ENCODE results near the gene FAM168A.

The FAM168A gene

DNA sequence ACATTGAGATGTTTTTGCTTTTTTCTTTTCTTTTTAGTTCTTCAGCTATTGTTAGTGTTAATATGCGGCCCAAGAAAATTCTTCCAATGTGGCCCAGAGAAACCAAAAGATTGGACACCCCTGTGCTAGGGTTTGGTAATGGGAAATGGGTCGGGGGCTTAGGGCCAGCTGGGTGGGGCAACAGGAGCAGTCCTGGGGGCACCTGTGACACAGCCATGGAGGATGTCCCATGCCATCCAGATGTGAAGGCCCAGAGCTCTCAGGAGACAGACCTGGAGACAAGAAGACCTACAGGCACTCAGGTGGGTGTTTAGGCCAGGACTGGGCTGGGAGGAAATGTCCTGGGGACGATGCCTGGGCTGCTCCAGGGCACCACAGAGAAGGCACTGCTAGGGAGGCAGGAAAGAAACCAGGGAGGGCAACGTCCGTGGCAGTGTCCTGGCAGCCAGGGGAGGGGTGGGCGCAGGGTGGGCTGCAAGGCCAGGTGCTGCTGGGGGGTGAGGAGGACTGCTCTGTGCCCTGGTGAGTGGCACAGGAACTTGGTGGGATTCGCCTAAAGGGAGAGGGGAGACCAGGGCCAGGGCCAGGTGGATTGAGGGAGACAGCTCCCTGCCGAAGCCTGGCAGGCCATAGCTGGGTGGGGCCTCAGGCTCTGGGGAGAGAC lies 200.3 kb downstream of the FAM168A start:
- DNase-seq = no peak

DNA sequence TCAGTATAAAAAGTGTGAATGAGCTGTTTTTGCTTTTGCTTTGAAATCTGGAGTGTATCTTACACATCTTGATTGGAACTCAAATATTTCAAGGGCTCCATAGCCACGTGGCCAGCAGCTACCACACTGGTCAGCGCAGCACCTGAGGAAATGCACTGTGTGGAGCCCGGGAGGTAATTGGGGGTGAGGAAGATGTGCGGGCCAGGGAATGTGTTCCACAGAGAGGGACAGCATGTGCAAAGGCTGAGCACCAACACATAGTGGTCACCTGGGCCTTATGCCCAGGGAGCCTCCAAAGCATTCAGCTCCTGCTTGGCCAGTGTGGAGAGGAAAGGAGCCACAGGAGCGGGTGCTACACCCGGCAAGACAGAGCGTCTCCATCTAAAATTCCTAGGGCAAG lies 200.9 kb downstream of the FAM168A start:
- no peak for DNase-seq

DNA sequence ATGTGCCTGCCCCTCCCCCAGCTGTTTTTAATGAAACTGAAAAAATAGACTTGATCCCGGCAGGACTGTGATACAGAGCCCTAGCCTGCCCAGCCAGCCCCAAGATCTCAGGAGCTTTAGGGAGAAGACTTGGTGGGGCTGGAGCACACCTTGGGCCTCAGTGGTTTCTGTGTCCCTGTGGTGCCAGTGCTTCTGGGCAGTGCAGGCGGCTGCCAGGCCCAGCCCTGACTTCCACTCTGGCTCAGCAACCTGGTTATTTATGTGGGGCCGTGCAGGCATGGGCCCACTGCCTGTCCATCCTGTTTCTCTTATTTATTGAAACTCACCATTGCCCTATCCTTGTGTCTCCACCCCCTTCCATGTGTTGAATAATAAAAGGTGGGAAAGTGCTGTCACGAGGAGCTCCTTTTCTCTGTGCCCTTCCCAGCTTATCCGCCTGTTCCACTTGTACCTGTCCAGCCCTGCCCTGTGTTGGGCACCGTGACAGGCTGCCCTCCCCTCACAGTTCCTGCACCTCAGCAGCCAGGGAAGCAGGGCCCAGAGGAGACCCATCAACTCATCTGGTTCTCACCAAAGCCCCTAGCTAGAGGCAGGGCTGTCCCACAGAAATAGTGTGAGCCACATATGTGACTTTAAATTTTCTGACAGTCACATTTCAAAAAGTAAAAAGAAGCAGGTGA lies 201.5 kb downstream of the FAM168A start:
- DNase-seq = no peak

DNA sequence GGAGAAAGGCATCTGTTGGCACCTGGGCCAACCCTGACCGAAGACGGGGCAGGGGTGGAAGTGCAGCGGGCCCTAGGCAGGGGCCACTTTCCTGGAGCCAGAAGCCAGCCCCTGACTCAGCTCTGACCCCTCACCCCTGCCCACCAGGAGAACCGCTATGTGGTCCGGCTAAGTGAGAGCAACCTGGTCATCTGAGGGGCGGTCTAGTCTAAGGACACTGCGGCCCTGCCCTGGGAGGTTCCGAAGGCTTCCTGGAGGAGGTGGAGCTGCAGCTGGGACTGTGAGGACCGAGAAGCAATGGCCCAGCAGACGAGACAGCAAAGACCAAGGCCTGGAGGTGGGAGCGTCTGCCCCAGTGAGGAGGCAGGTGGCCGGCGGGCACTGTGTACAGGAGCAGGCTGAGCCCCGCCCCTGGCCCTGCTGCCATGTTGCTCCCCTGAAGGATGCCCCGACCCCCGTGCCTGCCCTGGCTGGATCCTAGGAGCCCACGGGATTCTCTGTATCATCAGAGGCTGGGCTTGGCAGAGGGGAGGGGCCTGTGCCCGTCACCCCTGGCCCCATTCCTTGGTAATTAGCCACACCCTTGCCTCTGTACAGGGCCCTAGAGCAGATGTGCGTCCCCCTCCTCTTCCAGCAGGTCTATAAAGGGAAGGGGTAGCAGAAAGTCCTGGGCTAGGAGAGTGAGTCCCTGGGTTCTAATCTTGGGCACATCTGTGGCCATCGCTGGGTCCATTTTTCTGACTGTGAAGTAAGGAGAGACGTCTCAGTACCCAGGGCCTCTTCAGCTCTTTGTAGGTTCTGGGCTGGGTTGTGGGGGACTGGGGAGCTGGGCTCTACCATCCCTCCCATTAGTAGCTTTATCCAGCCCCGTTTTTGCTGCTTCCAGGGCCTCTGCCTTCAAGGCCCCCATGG lies 202.4 kb downstream of the FAM168A start:
- no peak for DNase-seq

DNA sequence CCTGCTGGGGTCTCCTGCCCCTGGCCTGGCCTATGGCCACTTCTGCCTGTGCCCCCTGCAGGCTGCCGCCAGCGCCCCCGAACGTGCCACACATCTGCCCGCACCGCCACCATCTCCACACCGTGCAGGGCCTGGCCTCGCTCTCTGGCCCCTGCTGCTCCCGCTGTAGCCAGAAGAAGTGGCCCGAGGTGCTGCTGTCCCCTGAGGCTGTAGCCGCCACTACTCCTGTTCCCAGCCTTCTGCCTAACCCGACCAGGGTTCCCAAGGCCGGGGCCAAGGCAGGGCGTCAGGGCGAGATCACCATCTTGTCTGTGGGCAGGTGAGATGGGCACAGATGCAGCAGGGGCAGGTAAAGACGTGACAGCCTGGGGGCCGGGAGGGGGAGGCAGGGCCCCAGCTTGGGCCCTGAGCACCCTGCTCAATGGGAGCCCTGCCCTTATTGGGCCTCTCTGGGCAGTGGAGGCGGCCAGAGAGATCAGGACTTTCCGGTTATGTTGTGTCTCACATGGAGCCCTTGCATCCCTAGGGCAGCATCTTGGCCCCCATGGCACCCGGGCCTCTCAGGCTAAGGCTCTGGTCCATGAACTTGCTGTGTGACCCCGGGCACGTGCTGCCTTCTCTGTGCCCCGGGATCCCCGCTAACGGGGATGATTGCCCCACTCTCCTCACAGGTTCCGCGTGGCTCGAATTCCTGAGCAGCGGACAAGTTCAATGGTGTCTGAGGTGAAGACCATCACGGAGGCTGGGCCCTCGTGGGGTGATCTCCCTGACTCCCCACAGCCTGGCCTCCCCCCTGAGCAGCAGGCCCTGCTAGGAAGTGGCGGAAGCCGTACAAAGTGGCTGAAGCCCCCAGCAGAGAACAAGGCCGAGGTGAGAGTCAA lies 203.3 kb downstream of the FAM168A start:
- no peak for DNase-seq

DNA sequence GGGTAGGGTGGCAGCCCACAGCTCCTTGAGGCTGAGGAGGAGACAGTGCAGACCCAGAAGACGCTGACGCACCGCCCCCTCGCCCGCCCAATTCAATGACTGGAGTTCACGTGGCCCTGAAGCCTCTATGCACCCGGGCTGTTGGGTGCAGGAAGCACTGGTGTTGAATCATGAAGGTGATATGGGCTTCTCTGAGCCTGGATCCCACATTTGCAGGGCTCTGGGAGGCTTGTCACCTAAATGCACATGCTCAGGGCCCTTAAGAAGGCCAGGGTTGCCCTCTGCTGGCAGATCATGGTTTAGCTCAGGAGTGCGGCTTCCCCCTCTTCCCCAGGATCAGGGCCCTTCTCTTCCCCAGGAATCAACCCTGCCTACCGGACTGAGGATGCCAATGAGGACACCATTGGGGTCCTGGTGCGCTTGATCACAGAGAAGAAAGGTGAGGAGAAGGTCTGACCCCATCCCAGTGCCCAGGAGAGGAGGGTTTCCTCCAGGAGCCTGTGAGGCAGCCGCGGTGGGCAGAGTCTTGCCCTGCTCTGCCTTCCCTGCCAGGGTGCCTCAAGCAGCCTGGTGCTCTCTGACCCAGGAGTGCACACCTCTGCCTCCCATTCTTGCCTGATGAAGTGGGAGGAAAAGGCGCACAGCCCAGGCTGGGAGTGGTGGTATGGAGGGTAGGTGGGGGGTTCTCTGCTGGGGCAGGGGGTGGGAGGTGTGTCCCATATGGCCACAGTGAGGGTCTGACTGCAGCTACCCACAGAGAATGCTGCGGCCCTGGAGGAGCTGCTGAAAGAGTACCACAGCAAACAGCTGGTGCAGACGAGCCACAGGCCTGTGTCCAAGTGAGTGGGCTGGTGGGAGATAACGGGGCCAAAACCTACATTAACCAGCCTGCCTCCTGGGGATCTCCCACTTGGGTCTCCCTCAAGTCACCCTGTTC lies 204.2 kb downstream of the FAM168A start:
- peak; percentile 45 for DNase-seq

DNA sequence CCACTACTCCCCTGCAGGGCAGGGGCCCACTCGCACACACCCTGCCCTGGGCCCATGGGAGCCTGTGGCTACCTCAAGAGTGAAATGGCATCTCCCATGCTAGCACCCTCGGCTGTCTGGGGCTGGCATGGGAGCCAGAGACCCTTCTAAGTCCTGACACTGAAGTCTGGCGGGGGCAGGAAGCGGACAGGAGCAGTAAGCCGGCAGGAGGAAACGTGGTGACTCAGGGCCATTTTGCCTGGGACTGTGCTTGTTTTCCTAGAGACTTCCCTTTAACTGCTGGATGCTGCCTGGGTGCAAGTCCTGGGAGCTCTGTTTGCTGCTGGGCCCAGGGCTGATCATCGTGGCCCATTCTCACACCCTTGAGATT lies 204.9 kb downstream of the FAM168A start:
- DNase-seq = no peak

DNA sequence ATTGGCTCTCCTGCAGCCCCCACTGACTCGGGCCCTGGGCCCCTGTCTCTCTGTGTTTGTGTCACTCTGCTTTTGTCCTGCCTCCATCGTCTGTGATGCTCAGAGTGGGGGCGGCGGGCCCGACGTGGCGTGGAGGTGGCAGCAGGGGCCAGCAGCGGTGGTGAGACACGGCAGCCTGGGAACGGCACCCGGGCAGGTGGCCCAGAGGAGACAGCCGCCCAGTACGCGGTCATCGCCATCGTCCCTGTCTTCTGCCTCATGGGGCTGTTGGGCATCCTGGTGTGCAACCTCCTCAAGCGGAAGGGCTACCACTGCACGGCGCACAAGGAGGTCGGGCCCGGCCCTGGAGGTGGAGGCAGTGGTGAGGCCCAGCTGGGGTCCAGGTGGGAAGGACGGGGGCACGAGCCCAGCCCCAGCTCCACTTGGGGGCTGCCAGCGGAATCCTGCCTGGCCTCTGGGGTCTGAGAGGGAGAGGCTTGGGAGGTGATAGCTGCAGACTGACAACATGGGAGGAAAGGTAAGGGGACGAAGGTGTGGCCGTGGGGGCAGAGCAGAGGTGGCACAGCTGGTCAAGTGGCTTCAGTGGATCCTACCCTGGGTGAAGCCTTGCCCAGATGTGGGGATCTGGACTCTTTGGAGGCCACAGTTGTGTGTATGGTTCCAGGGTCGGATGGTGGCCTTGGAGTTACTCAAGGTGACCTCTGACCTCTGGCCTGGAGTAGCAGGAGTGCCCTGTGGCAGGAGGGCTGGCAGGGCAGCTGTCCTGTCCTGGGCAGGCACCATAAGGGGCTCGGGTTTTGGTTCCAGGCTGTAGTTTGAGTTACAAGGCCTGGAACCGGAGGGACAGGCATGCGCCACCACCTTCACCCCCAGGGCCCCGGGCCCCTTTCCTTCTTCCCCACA lies 205.6 kb downstream of the FAM168A start:
- no peak for DNase-seq

DNA sequence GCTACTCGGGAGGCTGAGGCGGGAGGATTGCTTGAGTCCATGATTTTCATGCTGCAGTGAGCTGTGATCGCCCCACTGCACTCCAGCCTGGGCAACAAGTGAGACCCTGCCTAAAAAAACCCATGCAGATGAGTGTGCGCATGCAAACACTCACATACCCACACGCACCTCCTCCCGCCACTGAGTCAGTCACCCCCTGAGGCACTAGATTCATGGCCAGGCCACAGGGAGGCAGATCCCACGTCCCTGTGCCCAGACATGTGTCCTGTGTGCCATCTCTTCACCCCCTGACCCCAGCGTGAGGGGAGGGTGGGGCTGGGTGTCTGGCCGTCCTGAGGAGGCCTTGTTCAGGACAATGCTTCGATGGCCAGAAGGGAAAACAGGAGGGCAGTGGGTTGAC lies 206.2 kb downstream of the FAM168A start:
- no peak for DNase-seq

DNA sequence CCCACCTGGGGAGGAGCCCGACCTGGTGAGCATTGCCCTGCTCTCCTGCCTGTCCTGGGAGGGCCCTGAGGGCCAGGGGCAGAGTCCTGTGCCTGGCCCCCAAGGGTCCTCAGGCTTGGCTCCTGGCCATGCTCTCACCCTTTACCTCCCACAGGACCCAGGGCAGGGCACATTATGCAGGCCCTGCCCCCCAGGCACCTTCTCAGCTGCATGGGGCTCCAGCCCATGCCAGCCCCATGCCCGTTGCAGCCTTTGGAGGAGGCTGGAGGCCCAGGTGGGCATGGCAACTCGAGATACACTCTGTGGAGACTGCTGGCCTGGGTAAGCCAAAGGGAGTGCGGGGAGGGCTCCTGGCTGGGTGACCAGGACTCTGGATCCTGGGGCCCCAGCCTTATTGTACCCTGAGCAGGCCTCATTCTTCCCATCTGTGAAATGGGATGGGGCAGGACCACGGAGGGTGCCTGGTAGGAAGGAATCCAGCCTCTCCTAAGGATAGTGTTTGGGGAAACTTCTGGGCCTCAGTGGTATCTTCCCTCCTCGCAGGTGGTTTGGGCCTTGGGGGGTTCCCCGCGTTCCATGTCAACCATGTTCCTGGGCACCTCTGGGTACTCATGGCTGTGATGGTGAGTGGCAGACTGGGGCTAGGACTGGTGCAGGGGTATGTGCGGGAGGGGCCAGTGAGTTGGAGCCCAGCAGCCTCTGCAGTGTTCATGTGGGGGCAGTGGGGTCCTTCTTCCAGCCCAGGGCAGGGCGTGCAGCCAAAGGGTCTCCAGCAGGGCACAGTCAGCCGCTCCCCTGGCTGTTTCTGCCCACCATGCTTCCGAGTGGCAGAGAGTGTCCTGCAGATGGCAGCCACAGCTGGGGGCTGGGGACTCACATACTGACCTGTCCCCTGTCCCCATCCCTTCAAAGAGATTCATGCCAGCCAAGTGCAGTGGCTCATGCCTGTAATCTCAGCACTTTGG lies 207.0 kb downstream of the FAM168A start:
- DNase-seq = no peak

DNA sequence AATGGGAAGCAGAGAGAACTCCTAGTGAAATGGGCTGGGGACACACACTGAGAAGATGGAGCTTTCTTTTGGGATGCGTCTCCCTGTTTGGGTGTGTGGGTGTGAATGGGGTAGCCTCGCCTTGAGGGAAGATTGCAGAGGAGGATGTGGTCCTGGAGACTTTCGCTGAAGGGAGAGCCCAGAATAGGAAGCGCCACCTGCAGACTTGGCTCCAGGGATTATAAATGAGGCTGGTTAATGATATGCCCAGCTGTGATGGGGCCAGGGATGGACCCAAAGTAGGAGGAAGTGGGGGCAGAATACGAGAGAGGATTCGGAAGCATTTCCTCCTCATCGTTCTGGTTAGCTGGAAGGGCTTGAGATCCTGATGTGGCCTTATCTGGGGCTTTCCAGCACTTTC lies 208.0 kb downstream of the FAM168A start:
- DNase-seq = no peak

DNA sequence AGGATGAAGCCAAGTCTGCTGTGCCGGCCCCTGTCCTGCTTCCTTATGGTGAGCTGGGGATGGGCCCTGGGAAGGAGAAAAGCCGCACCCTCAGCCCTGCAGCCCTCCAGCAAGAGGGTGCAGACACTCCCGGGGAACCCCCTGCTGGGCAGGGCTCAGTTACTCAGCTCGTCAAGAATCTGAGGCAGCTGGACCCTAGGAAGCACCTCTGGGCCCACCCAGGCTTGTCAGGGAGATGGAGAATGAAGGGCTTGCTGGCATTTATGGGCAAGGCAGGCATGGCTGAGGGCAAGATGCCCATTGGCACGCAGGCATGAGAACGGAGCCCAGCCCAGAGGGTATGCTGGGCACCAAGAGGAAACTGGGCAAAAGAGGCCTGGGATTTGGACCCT lies 208.8 kb downstream of the FAM168A start:
- no peak for DNase-seq

DNA sequence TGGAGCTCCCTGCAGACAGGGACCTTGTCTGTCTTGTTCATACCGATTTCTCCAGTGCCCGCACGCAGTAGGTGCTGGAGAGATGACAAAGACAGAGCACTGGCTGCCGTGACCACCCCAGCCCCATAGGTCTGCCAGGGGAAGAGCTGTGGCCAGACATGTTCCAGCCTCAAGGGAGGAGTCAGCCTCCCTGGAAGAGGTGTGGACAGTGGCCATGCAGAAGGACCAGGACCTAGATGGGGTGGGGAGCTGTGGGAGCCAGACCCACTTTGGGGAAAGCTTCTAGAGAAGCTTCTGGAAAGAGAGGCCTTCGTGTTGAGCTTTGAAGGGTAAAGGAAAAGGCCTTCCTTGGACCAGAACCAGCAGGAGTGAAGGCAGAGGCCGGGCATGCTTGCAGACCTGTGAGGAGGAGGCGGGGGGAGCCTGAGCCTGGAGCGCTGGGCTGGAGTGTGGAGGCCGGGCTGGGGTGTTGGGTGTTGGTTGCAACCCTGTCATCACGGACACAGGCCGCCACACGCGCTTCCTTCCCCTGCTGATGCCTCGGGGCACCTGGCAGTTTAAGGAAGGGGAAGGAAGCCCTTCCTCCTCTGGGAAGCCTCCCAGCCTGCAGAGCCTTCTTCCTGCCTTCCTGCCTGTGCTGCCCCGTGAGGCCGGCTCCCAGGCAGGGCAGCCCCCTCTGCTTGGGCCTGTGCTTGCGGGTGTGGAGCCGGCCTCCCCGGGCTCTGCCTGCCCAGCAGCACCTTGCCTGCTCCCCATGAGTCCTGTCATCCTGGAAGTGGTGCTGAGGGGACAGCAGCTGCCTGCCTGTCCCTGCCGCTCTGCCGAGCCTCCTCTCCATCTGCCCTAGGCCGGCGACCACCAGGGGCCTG lies 209.4 kb downstream of the FAM168A start:
- DNase-seq = no peak

DNA sequence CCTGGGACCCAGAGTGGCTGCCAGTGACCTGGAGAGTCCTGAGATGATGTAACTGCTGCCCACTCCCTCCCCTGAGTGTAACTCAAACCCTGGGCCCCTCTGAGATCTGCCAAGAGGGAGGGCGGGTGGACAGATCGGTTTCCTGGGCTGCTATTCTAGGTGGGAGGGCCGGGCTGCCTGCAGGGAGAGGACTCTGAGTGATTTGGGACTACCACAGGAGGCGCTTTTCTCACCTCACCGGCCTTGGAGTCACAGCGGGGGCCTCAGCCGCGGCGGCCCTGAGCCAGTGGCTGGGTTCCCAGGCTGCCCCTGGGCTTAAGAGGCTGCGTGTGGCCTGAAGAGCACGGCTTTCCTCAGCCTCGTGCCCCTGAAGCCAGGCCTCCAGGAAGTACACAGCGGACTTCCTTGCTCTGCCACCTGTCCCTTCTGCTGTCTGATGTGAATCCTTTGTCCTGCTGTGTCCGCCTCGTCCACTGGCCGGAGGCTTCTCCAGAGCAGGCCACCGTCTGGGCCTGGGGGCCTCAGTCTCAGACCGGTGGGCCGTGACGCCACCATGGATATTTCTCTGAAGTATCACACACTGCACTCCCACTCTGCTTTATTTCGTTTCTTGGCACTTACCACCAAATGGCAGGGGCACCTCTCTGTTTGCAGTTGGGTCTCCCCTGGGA lies 210.2 kb downstream of the FAM168A start:
- DNase-seq = no peak

DNA sequence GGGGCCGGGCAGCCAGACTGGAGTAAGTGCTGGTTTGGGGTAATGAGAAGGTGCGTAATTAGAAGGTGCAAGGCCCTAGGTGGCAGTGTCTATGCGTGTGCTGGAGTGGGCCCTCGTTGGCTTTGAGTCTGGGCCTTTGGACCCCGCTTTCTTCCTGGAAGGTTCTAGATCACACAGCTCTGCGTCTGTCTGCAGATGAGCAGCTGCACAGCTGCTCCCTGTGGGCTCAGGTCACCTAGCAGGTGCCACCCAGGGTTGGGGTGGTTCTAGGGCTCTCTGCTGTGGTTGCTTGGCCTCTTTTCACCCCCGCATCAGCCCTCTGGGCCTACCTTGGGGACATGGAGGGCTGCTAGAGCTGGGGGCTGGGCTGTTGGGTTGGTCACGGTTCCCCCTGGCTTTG lies 211.4 kb downstream of the FAM168A start:
- DNase-seq = no peak

DNA sequence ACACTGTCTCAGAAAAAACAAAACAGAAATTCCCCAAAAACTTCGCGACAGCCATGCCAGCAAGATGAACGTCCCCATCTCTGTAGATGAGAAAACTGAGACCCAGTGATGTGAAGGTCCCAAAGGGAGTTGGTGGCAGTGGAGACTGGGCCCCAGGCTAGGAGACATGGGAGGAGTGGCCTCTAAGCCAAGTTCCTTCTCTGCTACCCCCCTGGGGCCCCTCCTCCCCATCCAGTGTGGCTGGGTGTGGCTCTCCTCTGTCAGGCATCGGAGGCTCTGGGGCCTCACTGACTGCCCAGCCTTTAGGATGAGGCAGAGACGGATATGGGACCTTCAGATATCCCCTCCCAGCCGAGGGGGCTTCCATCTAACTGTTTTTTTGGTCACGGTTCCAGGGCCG lies 211.9 kb downstream of the FAM168A start:
- DNase-seq = no peak

DNA sequence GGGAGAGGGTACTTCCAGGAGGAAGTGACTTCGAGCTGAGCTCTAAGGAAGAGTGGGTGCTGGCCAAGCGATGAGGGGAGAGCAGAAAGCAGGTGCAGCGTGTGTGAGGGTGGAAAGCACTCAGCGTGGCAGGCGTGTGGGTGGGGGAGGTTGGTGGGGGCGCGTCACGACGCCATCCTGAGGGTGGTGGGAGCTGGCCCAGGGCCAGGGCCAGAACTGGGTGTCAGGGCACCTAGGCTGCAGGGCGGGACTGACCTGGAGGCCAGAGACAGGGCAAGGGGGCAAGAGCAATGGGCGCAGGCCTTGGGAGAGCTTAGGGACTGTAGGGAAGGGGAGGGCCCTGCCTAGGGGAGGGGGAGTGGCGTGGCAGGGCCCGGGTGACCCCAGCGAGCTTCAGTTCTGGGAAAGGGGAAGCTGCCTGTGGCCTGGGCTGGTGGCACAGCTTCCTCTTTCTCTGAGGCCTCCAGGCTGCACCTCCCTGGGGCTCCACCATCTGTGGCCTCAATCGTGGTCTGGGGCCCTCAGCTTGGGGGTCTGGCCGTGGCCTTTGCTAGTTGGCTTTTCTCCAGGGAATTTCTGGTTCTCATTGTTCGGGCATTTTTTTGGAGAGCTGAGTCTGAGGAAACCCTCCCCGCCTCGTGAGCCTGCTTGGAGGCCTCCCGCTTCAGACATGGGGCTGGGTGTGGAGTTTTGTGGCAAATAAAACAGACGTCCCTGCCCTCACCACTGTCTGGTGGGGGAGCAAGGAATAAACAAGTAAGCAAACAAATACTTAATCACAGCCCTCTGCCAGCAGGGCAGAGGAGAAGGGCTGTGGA lies 212.8 kb downstream of the FAM168A start:
- no peak for DNase-seq
